BE2C (cell line): Measurements from ENCODE around the gene ERMARD.

Experiments
- DNase-seq: peaks from one replicate; pipeline ENCODE4 v3.0.0-alpha.2; 2020
- H3K27me3 ChIP-seq: fragments of 250-450 bp; sonication (Bioruptor Pico); 2 replicates; pipeline ENCODE4 v1.5.1; 2020; ENCODE audit warnings: mild to moderate bottlenecking
- H3K36me3 ChIP-seq: fragments of 250-450 bp; sonication (Bioruptor Pico); 2 replicates; pipeline ENCODE4 v1.5.1; 2020; ENCODE audit warnings: mild to moderate bottlenecking
- H3K4me1 ChIP-seq: fragments of 250-450 bp; sonication (Bioruptor Pico); 2 replicates; pipeline ENCODE4 v1.5.1; 2020
- H3K4me3 ChIP-seq: 2 replicates; pipeline ENCODE4 v1.5.1; 2011; ENCODE audit warnings: low read depth, low read length
- H3K9me3 ChIP-seq: fragments of 250-450 bp; sonication (Bioruptor Pico); 2 replicates; pipeline ENCODE4 v1.5.1; 2020
- CTCF ChIP-seq: IDR thresholded peaks from 2 replicates; pipeline ENCODE4 v1.5.1; 2012; ENCODE audit warnings: mild to moderate bottlenecking, low read depth, low read length

ERMARD gene

GRCh38 chr6:169805242-169805838 lies 53.9 kb downstream of the ERMARD start:
- H3K4me3 ChIP-seq, result no peak overlapping the region
- H3K4me1 ChIP-seq, result peaks cover 13% of the 10 kb centered on the region
- H3K9me3 ChIP-seq, result no peaks in the 10 kb centered on the region
- no peak for DNase-seq
- H3K27me3 ChIP-seq, result no peaks in the 10 kb centered on the region
- TF ChIP-seq CTCF, result no peak
- no peaks in the 10 kb centered on the region for H3K36me3 ChIP-seq

GRCh38 chr6:169806701-169807100 lies 55.3 kb downstream of the ERMARD start:
- Histone ChIP-seq H3K36me3 (no peaks in the 10 kb centered on the region), H3K4me1 (peaks cover 11% of the 10 kb centered on the region), H3K4me3 (no peak overlapping the region), H3K27me3 (no peaks in the 10 kb centered on the region), H3K9me3 (no peaks in the 10 kb centered on the region)
- TF ChIP-seq CTCF, result no peak
- no peak for DNase-seq

DNA sequence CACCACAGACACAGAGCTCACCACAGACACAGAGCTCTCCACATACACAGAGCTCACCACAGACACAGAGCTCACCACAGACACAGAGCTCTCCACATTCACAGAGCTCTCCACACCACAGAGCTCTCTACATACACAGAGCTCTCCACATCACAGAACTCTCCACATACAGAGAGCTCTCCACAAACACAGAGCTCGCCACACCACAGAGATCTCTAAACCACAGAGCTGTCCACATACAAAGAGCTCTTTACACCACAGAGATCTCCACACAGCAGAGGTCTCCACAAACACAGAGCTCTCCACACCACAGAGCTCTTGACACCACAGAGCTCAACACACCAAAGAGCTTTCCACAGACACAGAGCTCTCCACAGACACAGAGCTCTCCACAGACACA lies 55.8 kb downstream of the ERMARD start:
- TF ChIP-seq CTCF, result no peak
- no peak for DNase-seq
- no peak overlapping the region for H3K4me3 ChIP-seq
- H3K36me3 ChIP-seq, result no peaks in the 10 kb centered on the region
- H3K9me3 ChIP-seq, result no peaks in the 10 kb centered on the region
- H3K27me3 ChIP-seq, result no peaks in the 10 kb centered on the region
- H3K4me1 ChIP-seq, result peaks cover 11% of the 10 kb centered on the region

GRCh38 chr6:169807699-169808607 lies 56.5 kb downstream of the ERMARD start:
- H3K4me1 ChIP-seq, result peaks cover 11% of the 10 kb centered on the region

DNA sequence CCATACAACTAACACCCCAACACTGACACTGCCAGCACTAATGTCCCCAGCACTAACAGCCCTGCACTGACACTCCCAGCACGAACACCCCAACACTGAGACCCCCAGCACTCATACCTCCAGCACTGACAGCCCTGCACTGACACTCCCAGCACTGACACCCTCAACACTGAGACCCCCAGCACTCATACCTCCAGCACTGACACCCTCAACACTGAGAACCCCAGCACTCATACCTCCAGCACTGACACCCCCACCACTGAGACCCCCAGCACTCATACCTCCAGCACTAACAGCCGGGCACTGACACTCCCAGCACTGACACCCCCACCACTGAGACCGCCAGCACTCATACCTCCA lies 57.2 kb downstream of the ERMARD start:
- no peak overlapping the region for H3K4me3 ChIP-seq
- H3K36me3 ChIP-seq, result no peaks in the 10 kb centered on the region
- no peak for DNase-seq
- no peaks in the 10 kb centered on the region for H3K27me3 ChIP-seq
- TF ChIP-seq CTCF, result no peak
- no peaks in the 10 kb centered on the region for H3K9me3 ChIP-seq
- H3K4me1 ChIP-seq, result peaks cover 11% of the 10 kb centered on the region

More at GRCh38 chr6:169807699-169808607, 56.5 kb downstream of the ERMARD start:
- DNase-seq, result no peak
- no peak overlapping the region for H3K4me3 ChIP-seq
- H3K27me3 ChIP-seq, result no peaks in the 10 kb centered on the region
- H3K36me3 ChIP-seq, result no peaks in the 10 kb centered on the region
- H3K9me3 ChIP-seq, result no peaks in the 10 kb centered on the region
- no peak for TF ChIP-seq CTCF

DNA sequence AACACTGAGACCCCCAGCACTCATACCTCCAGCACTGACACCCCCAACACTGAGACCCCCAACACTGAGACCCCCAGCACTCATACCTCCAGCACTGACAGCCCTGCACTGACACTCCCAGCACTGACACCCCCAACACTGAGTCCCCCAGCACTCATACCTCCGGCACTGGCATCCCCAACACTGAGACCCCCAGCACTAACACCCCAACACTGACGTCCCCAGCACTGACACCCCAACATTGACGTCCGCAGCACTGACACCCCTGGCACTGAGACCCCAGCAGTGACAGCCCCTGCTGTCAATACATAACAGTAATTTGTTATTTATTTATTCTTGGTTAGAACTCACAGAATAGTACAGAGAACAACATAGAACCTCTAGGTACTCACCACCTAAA lies 58.0 kb downstream of the ERMARD start:
- H3K9me3 ChIP-seq, result no peaks in the 10 kb centered on the region
- TF ChIP-seq CTCF, result no peak
- peaks cover 11% of the 10 kb centered on the region for H3K4me1 ChIP-seq
- no peak overlapping the region for H3K4me3 ChIP-seq
- no peaks in the 10 kb centered on the region for H3K36me3 ChIP-seq
- DNase-seq, result no peak
- H3K27me3 ChIP-seq, result no peaks in the 10 kb centered on the region
